Esophagus muscularis mucosa (tissue), 3 donors: ENCODE data around the gene ASAP2.

Source experiments
- POLR2A ChIP-seq: fragments of 450-650 bp; IDR thresholded peaks from one replicate; pipeline ENCODE4 v1.6.1; 2017; ENCODE audit warnings: antibody characterized with exemption, moderate library complexity, mild to moderate bottlenecking, low read depth
- TF ChIP-seq, protein P1 (sequence below), 3 experiments: fragments of 200-600 bp in 2 of 3; fragments of 450-650 bp in 1 of 3; sonication (generic) in 2 of 3; IDR thresholded peaks; one replicate each; pipeline ENCODE4 v1.5.1; 2017 to 2019; ENCODE audit warnings: antibody characterized with exemption in 3 of 3, mild to moderate bottlenecking in 2 of 3, moderate library complexity in 1 of 3

DNA sequence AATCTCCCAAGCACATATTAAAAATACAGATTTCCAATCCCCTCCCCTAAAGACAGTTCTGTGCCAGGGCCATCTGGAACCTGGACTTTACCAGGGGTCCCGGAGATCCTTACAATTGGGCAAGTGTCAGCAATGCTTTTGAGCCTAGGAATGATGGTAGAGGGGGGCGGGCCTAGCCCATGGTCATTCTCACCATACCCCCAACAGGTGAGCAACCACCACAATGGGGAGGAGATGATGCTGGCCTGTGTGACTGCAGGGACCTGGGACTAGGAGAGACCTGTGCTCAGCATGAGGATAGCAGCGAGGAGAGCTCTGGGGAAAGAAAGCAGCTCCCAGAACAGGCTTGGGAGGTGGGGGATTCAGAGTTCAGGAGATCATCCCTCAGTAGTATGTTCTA, 13.9 kb upstream of the ASAP2 start:
- TF ChIP-seq, protein P1, sequence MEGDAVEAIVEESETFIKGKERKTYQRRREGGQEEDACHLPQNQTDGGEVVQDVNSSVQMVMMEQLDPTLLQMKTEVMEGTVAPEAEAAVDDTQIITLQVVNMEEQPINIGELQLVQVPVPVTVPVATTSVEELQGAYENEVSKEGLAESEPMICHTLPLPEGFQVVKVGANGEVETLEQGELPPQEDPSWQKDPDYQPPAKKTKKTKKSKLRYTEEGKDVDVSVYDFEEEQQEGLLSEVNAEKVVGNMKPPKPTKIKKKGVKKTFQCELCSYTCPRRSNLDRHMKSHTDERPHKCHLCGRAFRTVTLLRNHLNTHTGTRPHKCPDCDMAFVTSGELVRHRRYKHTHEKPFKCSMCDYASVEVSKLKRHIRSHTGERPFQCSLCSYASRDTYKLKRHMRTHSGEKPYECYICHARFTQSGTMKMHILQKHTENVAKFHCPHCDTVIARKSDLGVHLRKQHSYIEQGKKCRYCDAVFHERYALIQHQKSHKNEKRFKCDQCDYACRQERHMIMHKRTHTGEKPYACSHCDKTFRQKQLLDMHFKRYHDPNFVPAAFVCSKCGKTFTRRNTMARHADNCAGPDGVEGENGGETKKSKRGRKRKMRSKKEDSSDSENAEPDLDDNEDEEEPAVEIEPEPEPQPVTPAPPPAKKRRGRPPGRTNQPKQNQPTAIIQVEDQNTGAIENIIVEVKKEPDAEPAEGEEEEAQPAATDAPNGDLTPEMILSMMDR (IDR thresholded peaks at IDR 0.05), result no peak
- TF ChIP-seq POLR2A, result no peak
